ENCODE results near the gene PXDC1. TPM values are rescaled to one million over a fixed set of nuclear protein-coding genes. Genes with fewer than 3 reads are reported as not detected.
A peak's percentile ranks its signal among the peaks of the same experiment; 100 is the strongest.
"Not testable (repeated sequence)": the region's sequence is repeated elsewhere in the genome, so short reads cannot be mapped to it uniquely, and the experiment has no call there.

The PXDC1 gene
- total RNA-seq, 1 experiment from 2014 or later = 42.9 TPM

- BruUV-seq (replicated peaks) = no TSS peak
- no peak for TF ChIP-seq CTCF (IDR thresholded peaks at IDR 0.05; ENCODE audit: insufficient read depth in 1 of 2, low read depth in 1 of 2, low read length in 1 of 2, severe bottlenecking in 1 of 2, unreplicated experiment in 1 of 2)
- H3K27ac Mint-ChIP-seq (ENCODE audit: unreplicated experiment) = no peak overlapping the region
- intact Hi-C loops (cut with micrococcal nuclease; ENCODE audit: unreplicated experiment) = no loop called here
- H3K4me3 ChIP-seq (ENCODE audit: low read depth, low read length) = no peak overlapping the region
- no peaks in the 10 kb centered on the region for H3K9me3 ChIP-seq
- H3K27me3 Mint-ChIP-seq (ENCODE audit: insufficient read depth, unreplicated experiment) = no peaks in the 10 kb centered on the region
- H3K36me3 Mint-ChIP-seq (ENCODE audit: insufficient read depth, unreplicated experiment) = peaks cover 47% of the 10 kb centered on the region
- ChIA-PET POLR2A (no interaction called here), CTCF (no interaction called here)
- no peaks in the 10 kb centered on the region for H3K4me1 Mint-ChIP-seq (ENCODE audit: low read depth, unreplicated experiment)
- DNase-seq = peak in 1 of 2 experiments; percentile 9
- peaks cover 3% of the 10 kb centered on the region; the same call in 1 of the 2 replicates for H3K36me3 ChIP-seq (ENCODE audit: control insufficient read depth, insufficient read depth, low read length)
- no peak overlapping the region for H3K4me3 Mint-ChIP-seq (ENCODE audit: unreplicated experiment)
- H3K27me3 ChIP-seq (replicated peaks; ENCODE audit: control insufficient read depth, insufficient read depth, low read length) = no peaks in the 10 kb centered on the region
- H3K4me1 ChIP-seq = no peaks in the 10 kb centered on the region
- no peaks in the 10 kb centered on the region for H3K9me3 Mint-ChIP-seq (ENCODE audit: unreplicated experiment)
Measured at GRCh38 chr6:3722785-3723184, 28.7 kb downstream of the PXDC1 start.

GRCh38 chr6:3721810-3722621, 29.5 kb downstream of the PXDC1 start:
- TF ChIP-seq CTCF (IDR thresholded peaks at IDR 0.05; ENCODE audit: insufficient read depth in 1 of 2, low read depth in 1 of 2, low read length in 1 of 2, severe bottlenecking in 1 of 2, unreplicated experiment in 1 of 2) = no peak
- Histone ChIP-seq H3K9me3 (no peaks in the 10 kb centered on the region), H3K36me3 (ENCODE audit: control insufficient read depth, insufficient read depth, low read length) (peaks cover 2% of the 10 kb centered on the region; the same call in 1 of the 2 replicates), H3K27me3 (replicated peaks; ENCODE audit: control insufficient read depth, insufficient read depth, low read length) (no peaks in the 10 kb centered on the region), H3K4me1 (no peaks in the 10 kb centered on the region), H3K4me3 (ENCODE audit: low read depth, low read length) (no peak overlapping the region)
- no TSS peak for BruUV-seq (replicated peaks)
- intact Hi-C loops (cut with micrococcal nuclease; ENCODE audit: unreplicated experiment) = no loop called here
- Mint-ChIP-seq H3K36me3 (ENCODE audit: insufficient read depth, unreplicated experiment) (peaks cover 43% of the 10 kb centered on the region), H3K27ac (ENCODE audit: unreplicated experiment) (no peak overlapping the region), H3K9me3 (ENCODE audit: unreplicated experiment) (no peaks in the 10 kb centered on the region), H3K4me3 (ENCODE audit: unreplicated experiment) (no peak overlapping the region), H3K4me1 (ENCODE audit: low read depth, unreplicated experiment) (no peaks in the 10 kb centered on the region), H3K27me3 (ENCODE audit: insufficient read depth, unreplicated experiment) (no peaks in the 10 kb centered on the region)
- peak in 1 of 2 experiments; percentile 1 for DNase-seq
- POLR2A ChIA-PET = interaction anchor here (0.6 kb wide), 1 partner anchor 307 kb away, joined by 3 read pairs; no protein-coding TSS in a partner anchor
- CTCF ChIA-PET = no interaction called here

GRCh38 chr6:3720770-3721169, 30.7 kb downstream of the PXDC1 start:
- intact Hi-C loops (cut with micrococcal nuclease; ENCODE audit: unreplicated experiment); DNase-seq; POLR2A ChIA-PET; H3K9me3 ChIP-seq; H3K4me1 Mint-ChIP-seq (ENCODE audit: low read depth, unreplicated experiment); H3K27ac Mint-ChIP-seq (ENCODE audit: unreplicated experiment); H3K4me3 Mint-ChIP-seq (ENCODE audit: unreplicated experiment); H3K27me3 Mint-ChIP-seq (ENCODE audit: insufficient read depth, unreplicated experiment); BruUV-seq (replicated peaks); H3K9me3 Mint-ChIP-seq (ENCODE audit: unreplicated experiment); H3K27me3 ChIP-seq (replicated peaks; ENCODE audit: control insufficient read depth, insufficient read depth, low read length); H3K4me3 ChIP-seq (ENCODE audit: low read depth, low read length); H3K36me3 ChIP-seq (ENCODE audit: control insufficient read depth, insufficient read depth, low read length); H3K4me1 ChIP-seq; CTCF ChIA-PET: not testable (repeated sequence)
- peaks cover 41% of the 10 kb centered on the region for H3K36me3 Mint-ChIP-seq (ENCODE audit: insufficient read depth, unreplicated experiment)
